HL-60 (cell line): Measurements from ENCODE around the gene IRX2.

Experiments
- CTCF ChIP-seq: IDR thresholded peaks from one replicate; pipeline ENCODE4 v1.5.1; 2011; ENCODE audit warnings: low read length, control low read depth, inconsistent platforms; ENCODE audit not compliant: insufficient read depth
- GABPA ChIP-seq: IDR thresholded peaks from 2 replicates; pipeline ENCODE4 v1.6.1; 2012; ENCODE audit warnings: low read depth
- POLR2AphosphoS5 ChIP-seq: IDR thresholded peaks from 2 replicates; pipeline ENCODE4 v1.6.1; 2012; ENCODE audit warnings: low read depth

DNA sequence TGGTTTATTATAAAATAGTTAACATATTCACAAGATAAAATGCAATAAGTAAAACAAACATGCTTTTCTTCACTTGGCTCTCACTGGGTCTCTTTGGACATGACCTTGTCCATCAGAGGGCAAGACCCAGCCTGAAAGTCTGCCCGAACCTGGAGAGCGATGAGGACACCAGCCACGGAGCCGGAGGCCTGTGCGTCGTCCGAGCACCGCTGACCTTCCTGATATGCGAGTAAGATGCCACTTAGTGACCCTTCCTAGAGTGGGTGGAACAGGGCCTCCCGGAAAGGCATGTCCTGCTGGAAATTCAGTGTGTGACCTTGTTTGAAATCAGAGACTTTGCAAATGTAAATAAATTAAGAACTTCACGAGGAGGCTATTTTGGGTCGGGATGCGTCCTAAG, 52.9 kb downstream of the IRX2 start:
- TF ChIP-seq GABPA (no peak), POLR2AphosphoS5 (no peak), CTCF (no peak)
